Neural progenitor cell (in vitro differentiated cells): Measurements from ENCODE around the gene MED25. TPM values are rescaled to one million over a fixed set of nuclear protein-coding genes. Genes with fewer than 3 reads are reported as not detected.

Experiments used
- DNase-seq: peaks from one replicate; pipeline ENCODE4 v3.0.0-alpha.2; 2016; ENCODE audit warnings: low spot score
- H2AFZ ChIP-seq: fragments of 200-600 bp; sonication (generic); replicated peaks from 2 replicates; pipeline ENCODE4 v1.6.1; 2016; ENCODE audit warnings: antibody characterized with exemption
- H3F3A ChIP-seq: fragments of 200-600 bp; sonication (generic); 2 replicates; pipeline ENCODE4 v1.6.1; 2016; ENCODE audit warnings: antibody characterized with exemption, low read depth
- H3K27ac ChIP-seq: fragments of 200-600 bp; sonication (generic); 2 replicates; pipeline ENCODE4 v1.5.1; 2016; ENCODE audit warnings: mild to moderate bottlenecking
- H3K27me3 ChIP-seq: fragments of 200-600 bp; sonication (generic); 2 replicates; pipeline ENCODE4 v1.6.1; 2016; ENCODE audit warnings: mild to moderate bottlenecking, moderate library complexity
- H3K36me3 ChIP-seq: fragments of 200-600 bp; sonication (generic); 2 replicates; pipeline ENCODE4 v1.5.1; 2016
- H3K4me1 ChIP-seq: fragments of 200-600 bp; sonication (generic); 2 replicates; pipeline ENCODE4 v1.6.1; 2016; ENCODE audit warnings: mixed run types
- H3K4me2 ChIP-seq: fragments of 200-600 bp; sonication (generic); 2 replicates; pipeline ENCODE4 v1.6.1; 2016
- H3K4me3 ChIP-seq: fragments of 200-600 bp; sonication (generic); 2 replicates; pipeline ENCODE4 v1.5.1; 2016
- H3K79me2 ChIP-seq: fragments of 200-600 bp; sonication (generic); 2 replicates; pipeline ENCODE4 v1.6.1; 2016; ENCODE audit warnings: low read depth
- H3K9ac ChIP-seq: fragments of 200-600 bp; sonication (generic); 2 replicates; pipeline ENCODE4 v1.6.1; 2016
- H3K9me3 ChIP-seq: fragments of 200-600 bp; sonication (generic); 2 replicates; pipeline ENCODE4 v1.5.1; 2016; ENCODE audit warnings: low read depth
- H4K20me1 ChIP-seq: fragments of 200-600 bp; sonication (generic); 2 replicates; pipeline ENCODE4 v1.6.1; 2016; ENCODE audit warnings: low read depth
- H3K27ac Mint-ChIP-seq: 3 replicates; pipeline ENCODE4 v1.8.0; 2021; ENCODE audit warnings: mixed read lengths
- H3K27me3 Mint-ChIP-seq: 2 replicates; pipeline ENCODE4 v1.8.0; 2022; ENCODE audit warnings: low read depth, mild to moderate bottlenecking, inconsistent platforms, moderate library complexity, mixed read lengths; ENCODE audit not compliant: insufficient read depth
- H3K36me3 Mint-ChIP-seq: 3 replicates; pipeline ENCODE4 v1.8.0; 2021; ENCODE audit warnings: mixed read lengths
- H3K4me1 Mint-ChIP-seq: 3 replicates; pipeline ENCODE4 v1.8.0; 2021; ENCODE audit warnings: mixed read lengths
- H3K4me3 Mint-ChIP-seq: 3 replicates; pipeline ENCODE4 v1.8.0; 2021; ENCODE audit warnings: mild to moderate bottlenecking, moderate library complexity, mixed read lengths
- H3K9me3 Mint-ChIP-seq: 3 replicates; pipeline ENCODE4 v1.8.0; 2020; ENCODE audit warnings: mixed read lengths
- EZH2 ChIP-seq: fragments of 200-600 bp; sonication (generic); IDR thresholded peaks from 2 replicates; pipeline ENCODE4 v1.6.1; 2017; ENCODE audit warnings: antibody characterized with exemption, mild to moderate bottlenecking, moderate library complexity
- EZH2phosphoT487 ChIP-seq: fragments of 200-600 bp; sonication (generic); IDR thresholded peaks from 2 replicates; pipeline ENCODE4 v1.6.1; 2017; ENCODE audit warnings: antibody characterized with exemption
- total RNA-seq: library from RNA; depleted of rRNA; stranded (reverse); fragments of >200 nt; gene quantifications from 2 replicates; pipeline ENCODE4 v1.2.3, GENCODE V29; 2015; ENCODE audit warnings: low replicate concordance
- TF ChIP-seq, protein P1 (sequence below): fragments of 200-600 bp; sonication (generic); IDR thresholded peaks from 2 replicates; pipeline ENCODE4 v1.5.1; 2017; ENCODE audit warnings: antibody characterized with exemption, mild to moderate bottlenecking

Gene MED25
- total RNA-seq, 1 donor from 2014 or later, result 44.9 TPM

DNA sequence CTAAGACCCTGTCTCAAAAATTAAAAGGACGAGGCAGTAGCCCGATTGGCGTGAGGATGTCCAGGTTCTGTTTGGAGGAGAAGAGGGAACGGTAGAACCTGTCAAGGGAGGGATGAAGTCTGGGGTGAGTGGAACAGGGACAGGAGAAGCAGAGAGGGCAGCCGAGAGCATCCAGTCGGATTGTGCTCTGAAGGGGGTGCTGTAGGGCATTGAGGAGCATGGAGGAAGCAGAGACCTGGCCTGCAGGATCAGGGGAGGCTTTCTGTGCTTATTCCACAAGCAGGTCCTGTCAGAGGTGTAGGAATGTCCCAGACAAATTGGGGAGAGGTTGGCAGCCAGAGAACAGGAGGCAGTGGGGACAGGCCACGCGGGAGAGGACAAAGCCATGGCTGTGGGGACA lies 37.2 kb upstream of the MED25 start:
- Mint-ChIP-seq H3K4me1 (peaks cover 11% of the 10 kb centered on the region), H3K27ac (peak overlapping the region; percentile 80), H3K27me3 (no peaks in the 10 kb centered on the region), H3K9me3 (no peaks in the 10 kb centered on the region), H3K4me3 (no peak overlapping the region), H3K36me3 (peaks cover 16% of the 10 kb centered on the region)
- TF ChIP-seq, protein P1, sequence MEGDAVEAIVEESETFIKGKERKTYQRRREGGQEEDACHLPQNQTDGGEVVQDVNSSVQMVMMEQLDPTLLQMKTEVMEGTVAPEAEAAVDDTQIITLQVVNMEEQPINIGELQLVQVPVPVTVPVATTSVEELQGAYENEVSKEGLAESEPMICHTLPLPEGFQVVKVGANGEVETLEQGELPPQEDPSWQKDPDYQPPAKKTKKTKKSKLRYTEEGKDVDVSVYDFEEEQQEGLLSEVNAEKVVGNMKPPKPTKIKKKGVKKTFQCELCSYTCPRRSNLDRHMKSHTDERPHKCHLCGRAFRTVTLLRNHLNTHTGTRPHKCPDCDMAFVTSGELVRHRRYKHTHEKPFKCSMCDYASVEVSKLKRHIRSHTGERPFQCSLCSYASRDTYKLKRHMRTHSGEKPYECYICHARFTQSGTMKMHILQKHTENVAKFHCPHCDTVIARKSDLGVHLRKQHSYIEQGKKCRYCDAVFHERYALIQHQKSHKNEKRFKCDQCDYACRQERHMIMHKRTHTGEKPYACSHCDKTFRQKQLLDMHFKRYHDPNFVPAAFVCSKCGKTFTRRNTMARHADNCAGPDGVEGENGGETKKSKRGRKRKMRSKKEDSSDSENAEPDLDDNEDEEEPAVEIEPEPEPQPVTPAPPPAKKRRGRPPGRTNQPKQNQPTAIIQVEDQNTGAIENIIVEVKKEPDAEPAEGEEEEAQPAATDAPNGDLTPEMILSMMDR, result no peak
- TF ChIP-seq EZH2, result no peak
- no peak for TF ChIP-seq EZH2phosphoT487
- H4K20me1 ChIP-seq, result peaks cover 5% of the 10 kb centered on the region
- no peaks in the 10 kb centered on the region for H3K4me1 ChIP-seq
- no peak overlapping the region for H3K4me3 ChIP-seq
- H3K9ac ChIP-seq, result no peak overlapping the region
- DNase-seq, result no peak
- H3K27ac ChIP-seq, result no peak overlapping the region
- no peaks in the 10 kb centered on the region for H3K27me3 ChIP-seq
- H2AFZ ChIP-seq, result no peak overlapping the region
- H3K79me2 ChIP-seq, result peaks cover 11% of the 10 kb centered on the region
- H3K4me2 ChIP-seq, result no peak overlapping the region
- H3F3A ChIP-seq, result no peaks in the 10 kb centered on the region
- H3K9me3 ChIP-seq, result no peaks in the 10 kb centered on the region
- H3K36me3 ChIP-seq, result no peaks in the 10 kb centered on the region

DNA sequence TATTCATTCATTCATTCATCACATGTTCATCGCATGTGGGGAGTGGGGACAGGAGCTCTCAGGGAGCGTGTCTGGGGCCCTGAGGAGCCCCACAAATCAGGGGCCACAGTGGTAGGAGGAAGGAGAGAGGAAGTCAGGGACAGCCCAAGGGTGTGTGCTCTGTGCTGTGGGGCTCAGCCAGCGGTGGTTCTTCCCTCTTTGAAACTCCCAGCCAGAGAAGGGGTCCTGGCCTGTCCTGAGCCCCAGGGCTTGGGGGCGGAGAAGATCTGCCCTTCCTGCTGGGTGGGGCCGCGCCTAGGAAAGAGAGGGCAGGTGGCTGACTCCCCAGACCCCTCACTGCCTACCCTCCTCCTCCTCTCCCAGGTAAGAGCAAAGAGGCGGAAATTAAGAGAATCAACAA lies 36.7 kb upstream of the MED25 start:
- Histone ChIP-seq H3K79me2 (peaks cover 11% of the 10 kb centered on the region), H3F3A (no peaks in the 10 kb centered on the region), H3K9ac (no peak overlapping the region), H3K36me3 (no peaks in the 10 kb centered on the region), H3K4me3 (no peak overlapping the region), H3K4me1 (no peaks in the 10 kb centered on the region), H2AFZ (no peak overlapping the region), H4K20me1 (peaks cover 5% of the 10 kb centered on the region), H3K9me3 (no peaks in the 10 kb centered on the region), H3K27me3 (no peaks in the 10 kb centered on the region), H3K27ac (no peak overlapping the region), H3K4me2 (no peak overlapping the region)
- no peak for DNase-seq
- Mint-ChIP-seq H3K9me3 (no peaks in the 10 kb centered on the region), H3K27ac (peak overlapping the region; percentile 80), H3K4me3 (no peak overlapping the region), H3K27me3 (no peaks in the 10 kb centered on the region), H3K36me3 (peaks cover 18% of the 10 kb centered on the region), H3K4me1 (peaks cover 13% of the 10 kb centered on the region)
- no peak for TF ChIP-seq EZH2phosphoT487
- no peak for TF ChIP-seq EZH2
- TF ChIP-seq, protein P1, result no peak

DNA sequence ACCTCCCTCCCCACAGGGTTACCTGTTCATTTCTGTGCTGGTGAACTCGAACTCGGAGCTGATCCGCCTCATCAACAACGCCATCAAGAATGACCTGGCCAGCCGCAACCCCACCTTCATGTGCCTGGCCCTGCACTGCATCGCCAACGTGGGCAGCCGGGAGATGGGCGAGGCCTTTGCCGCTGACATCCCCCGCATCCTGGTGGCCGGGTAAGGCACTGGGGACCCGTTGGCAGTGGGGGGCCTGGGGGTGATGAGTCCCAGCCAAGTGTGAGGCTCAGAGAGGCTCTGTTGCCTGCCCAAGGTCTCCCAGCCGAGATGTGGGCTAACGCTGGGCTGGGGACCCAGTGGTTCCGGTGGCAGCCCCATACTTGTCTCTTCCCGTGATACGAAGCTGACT lies 35.6 kb upstream of the MED25 start:
- H3K27me3 ChIP-seq, result no peaks in the 10 kb centered on the region
- TF ChIP-seq EZH2 (no peak), EZH2phosphoT487 (no peak)
- TF ChIP-seq, protein P1, result no peak
- H3K27ac ChIP-seq, result no peak overlapping the region
- no peaks in the 10 kb centered on the region for H3K36me3 ChIP-seq
- no peak overlapping the region for H2AFZ ChIP-seq
- Mint-ChIP-seq H3K4me1 (peaks cover 16% of the 10 kb centered on the region), H3K27ac (no peak overlapping the region), H3K4me3 (no peak overlapping the region), H3K36me3 (peaks cover 22% of the 10 kb centered on the region), H3K27me3 (no peaks in the 10 kb centered on the region), H3K9me3 (no peaks in the 10 kb centered on the region)
- peaks cover 5% of the 10 kb centered on the region for H4K20me1 ChIP-seq
- H3K9me3 ChIP-seq, result no peaks in the 10 kb centered on the region
- H3K4me2 ChIP-seq, result no peak overlapping the region
- H3K4me3 ChIP-seq, result no peak overlapping the region
- no peaks in the 10 kb centered on the region for H3K4me1 ChIP-seq
- H3K79me2 ChIP-seq, result peaks cover 7% of the 10 kb centered on the region
- H3F3A ChIP-seq, result no peaks in the 10 kb centered on the region
- no peak for DNase-seq
- no peak overlapping the region for H3K9ac ChIP-seq
